Endothelial cell of umbilical vein (primary cell): Measurements from ENCODE around the gene FUT3. TPM values are rescaled to one million over a fixed set of nuclear protein-coding genes. Genes with fewer than 3 reads are reported as not detected.
A peak's percentile ranks its signal among the peaks of the same experiment; 100 is the strongest.

ENCODE experiments used
- BruUV-seq: library from RNA; stranded (reverse); fragments of 400-500 nt; replicated peaks from 2 replicates; lab custom pipeline; 2021; lab: Mats Ljungman, UMichigan
- CTCF ChIA-PET: fragments of 300-600, 350-600 bp; sonication (Branson Sonifier 250); formaldehyde crosslinking; loops from one replicate; lab custom pipeline; 2021; ENCODE audit warnings: antibody characterized with exemption, inconsistent platforms; lab: Charles Lee
- POLR2A ChIA-PET: fragments of 300-600, 350-600 bp; sonication (Branson Sonifier 250); formaldehyde crosslinking; loops from one replicate; lab custom pipeline; 2021; ENCODE audit warnings: antibody characterized with exemption, inconsistent platforms; lab: Charles Lee
- DNase-seq: peaks from one replicate; pipeline ENCODE4 v3.0.0-alpha.2; 2011; ENCODE audit warnings: low read depth, low spot score
- FAIRE-seq: peaks from 2 replicates; lab custom pipeline; 2011; peaks lifted over from hg19 to GRCh38; lab: Jason Lieb, UNC
- H2AFZ ChIP-seq: 2 replicates; pipeline ENCODE4 v1.6.0; 2012; ENCODE audit warnings: low read depth, low read length, control low read depth, inconsistent platforms
- H3K27ac ChIP-seq: 2 replicates; pipeline ENCODE4 v1.5.1; 2011; ENCODE audit warnings: low read depth, mild to moderate bottlenecking, control low read depth, low read length, moderate library complexity; ENCODE audit not compliant: insufficient read depth
- H3K27me3 ChIP-seq, 2 experiments: 2 replicates each; pipeline versions ENCODE4 v1.6.0 to v1.6.1; 2011; ENCODE audit warnings: low read length in 2 of 2, mixed read lengths in 1 of 2; ENCODE audit not compliant: control insufficient read depth in 2 of 2, insufficient read depth in 2 of 2
- H3K36me3 ChIP-seq, 2 experiments: 2 replicates in 1 of 2; 3 replicates in 1 of 2; pipeline ENCODE4 v1.5.1; 2011; ENCODE audit warnings: low read length in 2 of 2, mild to moderate bottlenecking in 1 of 2, moderate library complexity in 1 of 2; ENCODE audit not compliant: control insufficient read depth in 2 of 2, insufficient read depth in 2 of 2; ENCODE audit errors: extremely low read depth in 1 of 2
- H3K4me1 ChIP-seq: 3 replicates; pipeline ENCODE4 v1.5.1; 2011; ENCODE audit warnings: mild to moderate bottlenecking, low read length; ENCODE audit not compliant: control insufficient read depth, insufficient read depth; ENCODE audit errors: extremely low read depth
- H3K4me2 ChIP-seq: 2 replicates; pipeline ENCODE4 v1.6.1; 2011; ENCODE audit warnings: low read length, control low read depth, mixed read lengths; ENCODE audit not compliant: insufficient read depth
- H3K4me3 ChIP-seq, 3 experiments: fragments of 200-600 bp in 1 of 3; sonication (generic), shearing (Covaris generic) in 1 of 3; replicated peaks in 1 of 3; 2 replicates each; pipeline ENCODE4 v1.5.1; 2011 to 2016; ENCODE audit warnings: control low read depth in 3 of 3, low read length in 3 of 3, mild to moderate bottlenecking in 2 of 3, inconsistent platforms in 1 of 3, low read depth in 1 of 3, moderate library complexity in 1 of 3; ENCODE audit not compliant: insufficient read depth in 1 of 3
- H3K79me2 ChIP-seq: 2 replicates; pipeline ENCODE4 v1.6.0; 2012; ENCODE audit warnings: low read length, inconsistent platforms; ENCODE audit not compliant: control insufficient read depth, insufficient read depth
- H3K9ac ChIP-seq: replicated peaks from 2 replicates; pipeline ENCODE3; 2011; ENCODE audit warnings: low read length, control low read depth; ENCODE audit not compliant: insufficient read depth; ENCODE audit errors: extremely low read depth
- H3K9me1 ChIP-seq: replicated peaks from 3 replicates; pipeline ENCODE4 v1.6.0; 2011; ENCODE audit warnings: mild to moderate bottlenecking, low read length; ENCODE audit not compliant: control insufficient read depth, insufficient read depth; ENCODE audit errors: extremely low read depth
- H3K9me3 ChIP-seq: replicated peaks from 2 replicates; pipeline ENCODE4 v1.5.1; 2012; ENCODE audit warnings: low read length, inconsistent platforms; ENCODE audit not compliant: control insufficient read depth, insufficient read depth
- H4K20me1 ChIP-seq: replicated peaks from 2 replicates; pipeline ENCODE3; 2011; ENCODE audit warnings: mild to moderate bottlenecking, low read length; ENCODE audit not compliant: control insufficient read depth, insufficient read depth; ENCODE audit errors: extremely low read depth
- EZH2 ChIP-seq: IDR thresholded peaks from 2 replicates; pipeline ENCODE4 v1.6.1; 2012; ENCODE audit warnings: borderline replicate concordance, low read depth, mild to moderate bottlenecking, moderate library complexity, low read length, inconsistent platforms; ENCODE audit not compliant: severe bottlenecking
- FOS ChIP-seq: IDR thresholded peaks from 2 replicates; pipeline ENCODE4 v1.6.1; 2011; ENCODE audit warnings: mild to moderate bottlenecking, low read length, moderate library complexity, borderline replicate concordance; ENCODE audit not compliant: insufficient read depth
- GATA2 ChIP-seq: IDR thresholded peaks from 2 replicates; pipeline ENCODE4 v1.7.0; 2011; ENCODE audit warnings: low read depth, mild to moderate bottlenecking, moderate library complexity, mixed read lengths, low read length; ENCODE audit not compliant: insufficient read length, insufficient read depth
- JUN ChIP-seq: IDR thresholded peaks from 2 replicates; pipeline ENCODE4 v1.6.1; 2011; ENCODE audit warnings: borderline replicate concordance, low read depth; ENCODE audit not compliant: insufficient read length, insufficient read depth
- MAX ChIP-seq: IDR thresholded peaks from 2 replicates; pipeline ENCODE4 v1.6.1; 2011; ENCODE audit not compliant: insufficient read depth, insufficient read length
- MYC ChIP-seq: IDR thresholded peaks from one replicate; pipeline ENCODE4 v1.6.1; 2011; ENCODE audit warnings: mild to moderate bottlenecking, low read depth, low read length
- POLR2A ChIP-seq: IDR thresholded peaks from 2 replicates; pipeline ENCODE4 v1.6.1; 2012; ENCODE audit warnings: low read depth, mild to moderate bottlenecking, control low read depth, low read length
- POLR2AphosphoS5 ChIP-seq: IDR thresholded peaks from 2 replicates; pipeline ENCODE4 v1.6.1; 2012; ENCODE audit warnings: low read depth, mild to moderate bottlenecking, control low read depth, low read length, moderate library complexity; ENCODE audit not compliant: insufficient read depth
- dilution Hi-C: fragments of 300-500 bp; cut with MboI; formaldehyde crosslinking; loops from one replicate; pipeline ENCODE4 v1.15.0; 2019; ENCODE audit warnings: low sequenced_read_pairs; ENCODE audit not compliant: extremely low pct_ligation_motif_present
- intact Hi-C: fragments of 100-400 bp; cut with micrococcal nuclease; formaldehyde crosslinking; loops from one replicate; pipeline ENCODE4 v1.10.0; 2022
- polyA plus RNA-seq, 4 experiments: library from polyadenylated mRNA; depleted of rRNA in 3 of 4; stranded (reverse) in 3 of 4; unstranded in 1 of 4; fragments of >200 nt; gene quantifications; 2 replicates each; pipeline versions ENCODE4 v1.2.1 to v1.2.3, GENCODE V29; 2011 to 2012; ENCODE audit warnings: missing spikeins in 1 of 4
- total RNA-seq: library from RNA; stranded (reverse); gene quantifications from 2 replicates; pipeline ENCODE4 v1.2.3, GENCODE V29; 2021
- TF ChIP-seq, protein P1 (sequence below), 2 donors: IDR thresholded peaks; 1 replicate in 1 of 2; 2 replicates in 1 of 2; pipeline ENCODE4 v1.5.1; 2011; ENCODE audit warnings: low read length in 2 of 2, mild to moderate bottlenecking in 2 of 2, moderate library complexity in 2 of 2, control low read depth in 1 of 2, inconsistent platforms in 1 of 2, low read depth in 1 of 2; ENCODE audit not compliant: insufficient read depth in 1 of 2; ENCODE audit errors: extremely low read depth in 1 of 2

The FUT3 gene
- total and polyA plus RNA-seq, 2 donors (not counting 3 experiments of a cell fraction or from before 2014, with no cell fraction given) = not detected

DNA sequence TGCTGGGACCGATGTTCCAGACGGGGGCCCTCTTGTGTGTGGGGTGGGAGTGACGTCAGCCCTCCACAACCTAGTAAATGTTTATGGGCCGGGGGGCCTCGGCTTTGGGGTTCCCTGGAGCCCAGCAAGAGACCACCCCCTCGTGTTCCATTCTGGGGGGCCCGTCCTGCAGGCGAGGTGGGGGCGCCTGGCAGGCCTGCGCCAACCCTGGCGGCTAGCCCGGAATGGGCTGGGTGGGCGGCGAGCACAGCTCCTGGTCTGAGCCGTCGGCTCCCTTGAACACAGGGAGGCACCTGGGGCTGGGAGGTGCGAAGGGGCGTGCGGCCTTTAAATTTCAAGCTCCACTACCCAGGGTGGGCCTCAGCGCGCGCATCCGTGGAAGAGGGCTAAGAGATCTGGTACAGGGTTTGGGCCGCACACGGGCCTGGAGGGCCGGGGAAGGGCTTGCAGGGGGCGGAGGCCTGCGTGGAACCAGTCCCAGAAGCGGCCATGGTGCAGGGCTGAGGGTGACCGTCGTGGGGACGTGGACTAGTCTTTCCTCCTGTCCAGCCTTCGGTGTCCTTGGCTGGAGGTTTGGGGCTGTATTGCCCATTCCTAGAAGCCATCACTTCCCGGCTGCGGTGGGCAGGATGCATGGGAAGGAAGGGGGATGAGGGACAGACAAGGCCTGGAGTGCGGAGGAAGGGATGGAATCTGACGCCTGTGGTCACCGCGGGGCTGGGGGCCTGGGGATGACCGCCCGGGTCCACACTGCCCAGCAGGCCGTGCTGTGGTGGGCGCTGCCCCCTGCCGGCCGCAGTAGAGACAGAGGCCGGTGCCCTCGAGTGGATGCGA, 40.9 kb upstream of the FUT3 start:
- intact Hi-C loops (loop anchor here (1.0 kb wide), 1 partner anchor 88 kb away; no protein-coding TSS in a partner anchor), dilution Hi-C loops (no loop called here)
- no peaks in the 10 kb centered on the region for H4K20me1 ChIP-seq
- no peak overlapping the region for H3K27ac ChIP-seq
- peaks cover 19% of the 10 kb centered on the region for H3K4me1 ChIP-seq
- no peak for FAIRE-seq
- H3K36me3 ChIP-seq = peaks cover 0 to 12% of the 10 kb centered on the region in 2 experiments
- POLR2A ChIA-PET = no interaction called here
- no peaks in the 10 kb centered on the region for H3K9me1 ChIP-seq
- TF ChIP-seq JUN (no peak), POLR2AphosphoS5 (peak; percentile 43), MYC (no peak), GATA2 (no peak), FOS (no peak), MAX (no peak), POLR2A (peak; percentile 35), EZH2 (no peak)
- TF ChIP-seq, protein P1, sequence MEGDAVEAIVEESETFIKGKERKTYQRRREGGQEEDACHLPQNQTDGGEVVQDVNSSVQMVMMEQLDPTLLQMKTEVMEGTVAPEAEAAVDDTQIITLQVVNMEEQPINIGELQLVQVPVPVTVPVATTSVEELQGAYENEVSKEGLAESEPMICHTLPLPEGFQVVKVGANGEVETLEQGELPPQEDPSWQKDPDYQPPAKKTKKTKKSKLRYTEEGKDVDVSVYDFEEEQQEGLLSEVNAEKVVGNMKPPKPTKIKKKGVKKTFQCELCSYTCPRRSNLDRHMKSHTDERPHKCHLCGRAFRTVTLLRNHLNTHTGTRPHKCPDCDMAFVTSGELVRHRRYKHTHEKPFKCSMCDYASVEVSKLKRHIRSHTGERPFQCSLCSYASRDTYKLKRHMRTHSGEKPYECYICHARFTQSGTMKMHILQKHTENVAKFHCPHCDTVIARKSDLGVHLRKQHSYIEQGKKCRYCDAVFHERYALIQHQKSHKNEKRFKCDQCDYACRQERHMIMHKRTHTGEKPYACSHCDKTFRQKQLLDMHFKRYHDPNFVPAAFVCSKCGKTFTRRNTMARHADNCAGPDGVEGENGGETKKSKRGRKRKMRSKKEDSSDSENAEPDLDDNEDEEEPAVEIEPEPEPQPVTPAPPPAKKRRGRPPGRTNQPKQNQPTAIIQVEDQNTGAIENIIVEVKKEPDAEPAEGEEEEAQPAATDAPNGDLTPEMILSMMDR (IDR thresholded peaks at IDR 0.05; ENCODE audit: extremely low read depth in 1 of 2, insufficient read depth in 1 of 2, low read depth in 1 of 2, low read length in 2 of 2) = peak; percentile 80 to 92
- H3K9me3 ChIP-seq = no peaks in the 10 kb centered on the region
- H3K4me3 ChIP-seq = no peak overlapping the region
- no peaks in the 10 kb centered on the region for H3K79me2 ChIP-seq
- CTCF ChIA-PET = interaction anchor here (0.7 to 5.0 kb wide), 5 partner anchors 40 to 130 kb away, joined by 3 to 76 read pairs (median 5); partner anchors contain the start of gene NRTN
- peak; percentile 33 for DNase-seq
- no peaks in the 10 kb centered on the region for H3K27me3 ChIP-seq
- H3K9ac ChIP-seq = no peak overlapping the region
- no TSS peak for BruUV-seq
- H3K4me2 ChIP-seq = no peak overlapping the region
- H2AFZ ChIP-seq = no peak overlapping the region
